Measurements from ENCODE around the gene URM1. TPM values are rescaled to one million over a fixed set of nuclear protein-coding genes. Genes with fewer than 3 reads are reported as not detected.

The URM1 gene
- total and polyA plus RNA-seq, 7 donors, result 16.3 to 73.3 (median 25.1) TPM

- Histone ChIP-seq H3K4me1 (peaks cover 0 to 18% (median 14%) of the 10 kb centered on the region in 4 donors), H3K27me3 (no peaks in the 10 kb centered on the region), H3K27ac (peak overlapping the region; percentile 85 to 86 (median 85)), H3K36me3 (peaks cover 0 to 40% (median 28%) of the 10 kb centered on the region in 4 donors), H3K9me3 (no peaks in the 10 kb centered on the region), H3K4me3 (peak overlapping the region; percentile 69 to 91 (median 86))
- DNase-seq, result peak; percentile 80
- intact Hi-C loops (cut with DNase I), result loop anchor here (2.0 kb wide), 3 partner anchors 19 to 47 kb away; partner anchors contain the start of genes COQ4, TRUB2 and URM1
- TF ChIP-seq, protein P1, sequence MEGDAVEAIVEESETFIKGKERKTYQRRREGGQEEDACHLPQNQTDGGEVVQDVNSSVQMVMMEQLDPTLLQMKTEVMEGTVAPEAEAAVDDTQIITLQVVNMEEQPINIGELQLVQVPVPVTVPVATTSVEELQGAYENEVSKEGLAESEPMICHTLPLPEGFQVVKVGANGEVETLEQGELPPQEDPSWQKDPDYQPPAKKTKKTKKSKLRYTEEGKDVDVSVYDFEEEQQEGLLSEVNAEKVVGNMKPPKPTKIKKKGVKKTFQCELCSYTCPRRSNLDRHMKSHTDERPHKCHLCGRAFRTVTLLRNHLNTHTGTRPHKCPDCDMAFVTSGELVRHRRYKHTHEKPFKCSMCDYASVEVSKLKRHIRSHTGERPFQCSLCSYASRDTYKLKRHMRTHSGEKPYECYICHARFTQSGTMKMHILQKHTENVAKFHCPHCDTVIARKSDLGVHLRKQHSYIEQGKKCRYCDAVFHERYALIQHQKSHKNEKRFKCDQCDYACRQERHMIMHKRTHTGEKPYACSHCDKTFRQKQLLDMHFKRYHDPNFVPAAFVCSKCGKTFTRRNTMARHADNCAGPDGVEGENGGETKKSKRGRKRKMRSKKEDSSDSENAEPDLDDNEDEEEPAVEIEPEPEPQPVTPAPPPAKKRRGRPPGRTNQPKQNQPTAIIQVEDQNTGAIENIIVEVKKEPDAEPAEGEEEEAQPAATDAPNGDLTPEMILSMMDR (IDR thresholded peaks at IDR 0.05), result peak in 3 of 4 experiments; percentile 49 to 50 (median 49)
- no peak for TF ChIP-seq POLR2A (IDR thresholded peaks at IDR 0.05)
- 25 to 32% methylated on average over 13 of the region's 13 CpGs for WGBS, 2 donors
Observed at GRCh38 chr9:128341435-128341849, 29.7 kb upstream of the URM1 start.

DNA sequence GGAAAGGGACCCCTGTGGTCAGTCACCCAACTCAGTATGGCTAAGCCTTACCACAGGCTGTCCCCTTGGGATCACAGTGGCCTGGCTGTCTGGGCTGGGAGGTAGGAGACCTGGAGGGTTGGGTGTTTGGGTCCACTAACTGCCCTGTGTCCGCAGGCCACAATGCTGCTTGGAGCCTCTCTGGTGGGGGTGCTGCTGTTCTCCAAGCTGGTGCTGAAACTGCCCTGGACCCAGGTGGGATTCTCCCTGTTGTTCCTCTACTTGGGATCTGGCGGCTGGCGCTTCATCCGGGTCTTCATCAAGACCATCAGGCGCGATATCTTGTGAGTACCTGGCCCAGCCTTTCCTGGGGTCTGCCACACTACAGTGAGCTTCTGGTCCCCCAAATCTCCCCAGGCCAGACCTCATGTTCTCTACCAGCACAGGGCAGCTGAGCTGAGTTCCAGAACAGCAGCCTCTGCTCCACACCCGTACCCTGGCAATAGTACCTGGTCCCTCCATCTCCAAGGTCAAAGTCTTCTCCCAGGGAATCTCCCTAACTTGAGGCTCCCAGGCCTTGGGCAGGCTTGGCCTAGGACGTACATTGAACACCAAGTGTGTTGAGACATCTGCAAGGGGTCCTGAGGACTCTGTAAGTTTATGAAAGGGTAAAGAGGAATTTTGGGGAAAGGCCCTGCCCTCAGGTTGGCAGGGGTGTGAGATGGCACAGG lies 28.0 kb upstream of the URM1 start:
- intact Hi-C loops (cut with DNase I), result no loop called here
- Histone ChIP-seq H3K4me3 (no peak overlapping the region), H3K27ac (no peak overlapping the region), H3K9me3 (no peaks in the 10 kb centered on the region), H3K36me3 (peaks cover 0 to 57% (median 39%) of the 10 kb centered on the region in 4 donors), H3K4me1 (peaks cover 0 to 18% (median 14%) of the 10 kb centered on the region in 4 donors), H3K27me3 (no peaks in the 10 kb centered on the region)
- TF ChIP-seq, protein P1 (IDR thresholded peaks at IDR 0.05), result no peak
- TF ChIP-seq POLR2A (IDR thresholded peaks at IDR 0.05) (no peak), POLR2AphosphoS5 (IDR thresholded peaks at IDR 0.05) (no peak), EP300 (IDR thresholded peaks at IDR 0.05) (no peak)
- WGBS, 2 donors, result 83 to 92% methylated on average over 8 of the region's 8 CpGs
- DNase-seq, result no peak

GRCh38 chr9:128343855-128344254 lies 27.3 kb upstream of the URM1 start:
- DNase-seq, result no peak
- no peaks in the 10 kb centered on the region for H3K9me3 ChIP-seq
- intact Hi-C loops (cut with DNase I), result no loop called here
- H3K27me3 ChIP-seq, result no peaks in the 10 kb centered on the region
- peaks cover 0 to 18% (median 14%) of the 10 kb centered on the region in 4 donors for H3K4me1 ChIP-seq
- no peak overlapping the region for H3K4me3 ChIP-seq
- WGBS, 2 donors, result 95 to 96% methylated on average over 4 of the region's 4 CpGs
- H3K27ac ChIP-seq, result no peak overlapping the region
- TF ChIP-seq, protein P1 (IDR thresholded peaks at IDR 0.05), result no peak
- TF ChIP-seq EP300 (IDR thresholded peaks at IDR 0.05), result no peak
- no peak for TF ChIP-seq POLR2AphosphoS5 (IDR thresholded peaks at IDR 0.05)
- no peak for TF ChIP-seq POLR2A (IDR thresholded peaks at IDR 0.05)
- H3K36me3 ChIP-seq, result peaks cover 0 to 64% (median 45%) of the 10 kb centered on the region in 4 donors

GRCh38 chr9:128344931-128345605 lies 26.1 kb upstream of the URM1 start:
- H3K36me3 ChIP-seq, result peaks cover 10 to 77% (median 54%) of the 10 kb centered on the region in 4 donors
- intact Hi-C loops (cut with DNase I), result no loop called here
- WGBS, 2 donors, result 97% methylated on average over 28 of the region's 28 CpGs

More at GRCh38 chr9:128344931-128345605, 26.1 kb upstream of the URM1 start:
- Histone ChIP-seq H3K27ac (no peak overlapping the region), H3K4me1 (peaks cover 0 to 13% (median 12%) of the 10 kb centered on the region in 4 donors), H3K4me3 (no peak overlapping the region), H3K9me3 (no peaks in the 10 kb centered on the region), H3K27me3 (no peaks in the 10 kb centered on the region)
- no peak for TF ChIP-seq POLR2A (IDR thresholded peaks at IDR 0.05)
- no peak for TF ChIP-seq POLR2AphosphoS5 (IDR thresholded peaks at IDR 0.05)
- TF ChIP-seq, protein P1 (IDR thresholded peaks at IDR 0.05), result no peak
- no peak for TF ChIP-seq EP300 (IDR thresholded peaks at IDR 0.05)
- DNase-seq, result no peak

Data from sigmoid colon (tissue), 7 donors.